GM19438 (cell line): ENCODE results near the gene SPOCK3.
A peak's percentile ranks its signal among the peaks of the same experiment; 100 is the strongest.
"Not testable (repeated sequence)": the region's sequence is repeated elsewhere in the genome, so short reads cannot be mapped to it uniquely, and the experiment has no call there.

Source experiments
- ATAC-seq: cut with Tn5 transposase; IDR thresholded peaks from one replicate; pipeline ENCODE4 v1.9.1; 2021; ENCODE audit warnings: low read depth; ENCODE audit not compliant: unreplicated experiment

Gene SPOCK3

GRCh38 chr4:166838975-166839614 is 395.2 kb downstream of the SPOCK3 start:
- peak; percentile 55 for ATAC-seq

- ATAC-seq: no peak
Measured at GRCh38 chr4:166836865-166837264, 397.4 kb downstream of the SPOCK3 start.

GRCh38 chr4:166827629-166828028 is 406.7 kb downstream of the SPOCK3 start:
- no peak for ATAC-seq

GRCh38 chr4:166827167-166827566 is 407.1 kb downstream of the SPOCK3 start:
- no peak for ATAC-seq

GRCh38 chr4:166823848-166824247 is 410.4 kb downstream of the SPOCK3 start:
- ATAC-seq: no peak

- ATAC-seq: no peak
Measured at GRCh38 chr4:166823126-166823525, 411.2 kb downstream of the SPOCK3 start.

GRCh38 chr4:166822386-166822785 is 411.9 kb downstream of the SPOCK3 start:
- no peak for ATAC-seq

GRCh38 chr4:166816890-166817289 is 417.4 kb downstream of the SPOCK3 start:
- ATAC-seq: no peak

GRCh38 chr4:166808380-166808779 is 425.9 kb downstream of the SPOCK3 start:
- ATAC-seq: no peak

- ATAC-seq: no peak
Measured at GRCh38 chr4:166802346-166802745, 431.9 kb downstream of the SPOCK3 start.

- ATAC-seq: no peak
Measured at GRCh38 chr4:166798126-166798525, 436.2 kb downstream of the SPOCK3 start.

GRCh38 chr4:166777760-166778159 is 456.5 kb downstream of the SPOCK3 start:
- ATAC-seq: no peak

- no peak for ATAC-seq
Measured at GRCh38 chr4:166763018-166763417, 471.3 kb downstream of the SPOCK3 start.

GRCh38 chr4:166741742-166742141 is 492.6 kb downstream of the SPOCK3 start:
- ATAC-seq: no peak

- ATAC-seq: not testable (repeated sequence)
Measured at GRCh38 chr4:166739215-166739614, 495.1 kb downstream of the SPOCK3 start.

- no peak for ATAC-seq
Measured at GRCh38 chr4:166737430-166737829, 496.9 kb downstream of the SPOCK3 start.

GRCh38 chr4:166735553-166735952 is 498.7 kb downstream of the SPOCK3 start:
- ATAC-seq: no peak

- ATAC-seq: no peak
Measured at GRCh38 chr4:166734797-166735196, 499.5 kb downstream of the SPOCK3 start.

GRCh38 chr4:166733686-166734085 is 500.6 kb downstream of the SPOCK3 start:
- no peak for ATAC-seq

- ATAC-seq: no peak
Measured at GRCh38 chr4:166726832-166727231, 507.5 kb downstream of the SPOCK3 start.

GRCh38 chr4:166724369-166724768 is 509.9 kb downstream of the SPOCK3 start:
- ATAC-seq: no peak

GRCh38 chr4:166723532-166724140 is 510.7 kb downstream of the SPOCK3 start:
- no peak for ATAC-seq
